A549 treated with AZD2906 at 1 μM for 4 hours (cell line): ENCODE data around the gene GIT2. TPM values are rescaled to one million over a fixed set of nuclear protein-coding genes. Genes with fewer than 3 reads are reported as not detected.

Experiments
- total RNA-seq: library from RNA; stranded (reverse); fragments of 200-300 nt; extraction: Qiagen RNA extraction; gene quantifications from 5 replicates; pipeline ENCODE4 v1.2.3, GENCODE V29; 2022

The GIT2 gene, protein sequence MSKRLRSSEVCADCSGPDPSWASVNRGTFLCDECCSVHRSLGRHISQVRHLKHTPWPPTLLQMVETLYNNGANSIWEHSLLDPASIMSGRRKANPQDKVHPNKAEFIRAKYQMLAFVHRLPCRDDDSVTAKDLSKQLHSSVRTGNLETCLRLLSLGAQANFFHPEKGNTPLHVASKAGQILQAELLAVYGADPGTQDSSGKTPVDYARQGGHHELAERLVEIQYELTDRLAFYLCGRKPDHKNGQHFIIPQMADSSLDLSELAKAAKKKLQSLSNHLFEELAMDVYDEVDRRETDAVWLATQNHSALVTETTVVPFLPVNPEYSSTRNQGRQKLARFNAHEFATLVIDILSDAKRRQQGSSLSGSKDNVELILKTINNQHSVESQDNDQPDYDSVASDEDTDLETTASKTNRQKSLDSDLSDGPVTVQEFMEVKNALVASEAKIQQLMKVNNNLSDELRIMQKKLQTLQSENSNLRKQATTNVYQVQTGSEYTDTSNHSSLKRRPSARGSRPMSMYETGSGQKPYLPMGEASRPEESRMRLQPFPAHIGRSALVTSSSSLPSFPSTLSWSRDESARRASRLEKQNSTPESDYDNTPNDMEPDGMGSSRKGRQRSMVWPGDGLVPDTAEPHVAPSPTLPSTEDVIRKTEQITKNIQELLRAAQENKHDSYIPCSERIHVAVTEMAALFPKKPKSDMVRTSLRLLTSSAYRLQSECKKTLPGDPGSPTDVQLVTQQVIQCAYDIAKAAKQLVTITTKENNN
- total RNA-seq, result 16.5 to 20.2 TPM (median 18.8 TPM) in 5 replicates

DNA sequence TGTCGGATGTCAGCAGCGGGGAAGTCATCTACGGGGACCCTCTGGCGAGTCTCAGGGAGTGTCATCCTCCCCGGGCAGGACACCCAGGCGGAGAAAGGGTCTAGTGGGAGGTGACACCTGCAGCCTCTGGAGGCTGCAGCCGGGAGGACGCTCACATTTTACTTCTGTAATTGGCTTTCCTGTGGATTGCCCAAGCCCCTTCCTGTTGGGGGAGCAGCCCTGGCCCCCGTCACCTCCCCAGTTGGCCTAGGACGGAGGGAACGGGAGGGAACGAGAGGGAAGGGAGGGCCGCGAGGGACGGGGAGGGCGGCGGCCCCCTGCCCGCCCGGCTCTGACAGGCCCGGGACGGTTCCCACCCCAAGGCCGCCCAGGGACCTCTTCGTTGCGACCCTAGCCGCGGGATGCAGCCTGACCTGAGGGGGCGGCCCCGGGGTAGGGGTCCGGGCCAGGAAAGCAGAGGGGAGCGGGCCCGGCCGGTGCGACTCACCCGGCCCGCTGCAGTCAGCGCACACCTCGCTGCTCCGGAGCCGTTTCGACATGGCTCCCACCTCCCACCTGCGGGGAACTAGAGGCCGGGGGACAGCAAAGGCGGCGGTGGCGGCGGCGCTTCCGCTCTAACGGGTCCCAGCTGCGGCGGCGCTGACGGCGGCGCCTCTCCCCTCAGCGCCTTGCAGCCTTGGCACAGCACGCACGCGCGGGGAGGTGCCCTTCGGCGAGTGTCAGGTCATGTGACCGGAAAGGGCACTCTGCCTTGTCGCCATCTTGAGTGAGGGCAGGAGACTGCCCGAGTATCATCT, at the start of gene GIT2:
Gene GIT2, minus strand, starts transcription at position 683 of the 797 bp plus-strand sequence. Its CDS starts 144 bp downstream, at position 539.

DNA sequence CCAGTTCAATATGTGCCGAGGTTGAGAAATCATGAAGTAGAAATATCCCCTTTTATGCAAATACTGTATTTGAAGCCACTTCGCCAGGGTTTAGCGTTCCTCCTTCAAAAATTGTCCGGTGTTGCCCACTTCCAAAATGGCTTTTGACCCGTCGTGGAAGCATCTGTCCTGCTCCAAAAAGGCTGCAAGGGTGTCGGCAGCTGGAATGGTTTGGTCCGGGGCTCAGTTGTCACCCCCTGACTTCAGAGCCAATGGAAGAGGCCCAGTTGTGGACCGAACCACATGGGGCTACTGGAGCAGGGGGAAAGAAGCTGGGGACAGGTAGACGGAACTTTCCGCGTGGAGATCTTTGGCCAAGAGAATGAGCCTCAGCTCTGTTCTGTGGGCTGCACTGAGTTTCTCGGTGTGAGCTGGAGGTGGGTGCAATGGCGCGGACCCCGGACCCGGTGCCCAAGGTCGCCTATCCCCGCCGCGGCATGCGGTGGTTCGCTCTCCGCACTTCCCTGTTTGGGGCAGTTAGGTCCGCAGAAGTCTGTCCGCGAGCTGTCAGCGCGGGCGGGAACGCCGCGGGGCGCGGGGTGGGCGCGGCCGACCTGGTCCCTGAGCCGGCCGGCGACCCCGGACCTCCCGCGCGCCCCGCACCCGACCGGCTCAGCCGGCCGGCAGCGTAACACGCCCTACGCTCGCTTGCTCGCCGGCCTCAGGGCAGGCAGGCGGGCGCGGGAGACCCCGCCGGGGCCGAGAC, 2.9 kb upstream of the GIT2 start, which contains the start of gene ANKRD13A:
Gene ANKRD13A, plus strand, starts transcription at position 527 of the 745 bp plus-strand sequence. CDS start 259 bp downstream, outside the sequence.

DNA sequence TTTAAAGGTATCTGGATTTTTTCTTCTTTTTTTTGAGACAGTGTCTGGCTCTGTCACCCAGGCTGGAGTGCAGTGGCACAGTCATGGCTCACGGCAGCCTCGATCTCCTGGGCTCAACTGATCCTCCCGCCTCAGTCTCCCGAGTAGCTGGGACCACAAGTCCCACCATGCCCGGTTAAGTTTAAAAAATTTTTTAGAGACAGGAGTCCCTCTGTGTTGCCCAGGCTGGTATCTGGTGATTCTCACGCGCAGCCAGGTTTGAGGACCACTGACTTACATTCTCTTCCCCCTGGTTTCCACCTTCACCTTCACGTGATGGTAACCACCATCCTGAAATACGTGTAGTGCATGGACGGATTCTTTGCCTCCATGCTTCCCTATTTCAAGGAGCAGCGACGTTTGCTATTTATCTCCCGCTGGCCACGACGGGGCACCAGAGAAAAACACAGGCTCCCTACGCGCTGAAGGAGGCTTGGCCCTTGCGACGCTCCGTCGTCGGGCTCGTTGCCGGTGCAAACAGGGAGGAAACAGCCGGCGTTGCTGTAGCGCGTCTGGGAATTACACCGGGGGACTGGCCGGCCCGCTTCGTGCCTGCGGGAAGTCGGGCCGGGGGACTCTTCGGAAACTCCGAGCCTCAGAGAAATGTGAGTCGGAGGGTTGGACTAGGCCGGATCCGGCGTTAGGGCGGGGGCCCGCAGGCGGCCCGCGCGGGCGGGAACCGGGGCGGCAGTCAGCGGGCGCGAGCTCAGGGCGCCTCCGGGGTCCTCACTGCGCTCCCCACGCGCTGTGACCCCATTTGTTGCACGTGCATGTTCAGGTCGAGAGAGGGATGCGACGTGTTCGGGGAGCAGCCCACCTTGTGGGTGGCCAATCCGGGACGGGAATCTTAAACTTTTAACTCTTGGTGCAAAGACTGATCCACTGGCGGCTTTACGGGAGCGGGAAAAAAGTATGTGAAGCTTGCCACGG, 96.1 kb downstream of the GIT2 start, which contains the start of gene TCHP:
Gene TCHP, plus strand, starts transcription at position 492 of the 969 bp plus-strand sequence. CDS start 2,753 bp downstream, outside the sequence.

DNA sequence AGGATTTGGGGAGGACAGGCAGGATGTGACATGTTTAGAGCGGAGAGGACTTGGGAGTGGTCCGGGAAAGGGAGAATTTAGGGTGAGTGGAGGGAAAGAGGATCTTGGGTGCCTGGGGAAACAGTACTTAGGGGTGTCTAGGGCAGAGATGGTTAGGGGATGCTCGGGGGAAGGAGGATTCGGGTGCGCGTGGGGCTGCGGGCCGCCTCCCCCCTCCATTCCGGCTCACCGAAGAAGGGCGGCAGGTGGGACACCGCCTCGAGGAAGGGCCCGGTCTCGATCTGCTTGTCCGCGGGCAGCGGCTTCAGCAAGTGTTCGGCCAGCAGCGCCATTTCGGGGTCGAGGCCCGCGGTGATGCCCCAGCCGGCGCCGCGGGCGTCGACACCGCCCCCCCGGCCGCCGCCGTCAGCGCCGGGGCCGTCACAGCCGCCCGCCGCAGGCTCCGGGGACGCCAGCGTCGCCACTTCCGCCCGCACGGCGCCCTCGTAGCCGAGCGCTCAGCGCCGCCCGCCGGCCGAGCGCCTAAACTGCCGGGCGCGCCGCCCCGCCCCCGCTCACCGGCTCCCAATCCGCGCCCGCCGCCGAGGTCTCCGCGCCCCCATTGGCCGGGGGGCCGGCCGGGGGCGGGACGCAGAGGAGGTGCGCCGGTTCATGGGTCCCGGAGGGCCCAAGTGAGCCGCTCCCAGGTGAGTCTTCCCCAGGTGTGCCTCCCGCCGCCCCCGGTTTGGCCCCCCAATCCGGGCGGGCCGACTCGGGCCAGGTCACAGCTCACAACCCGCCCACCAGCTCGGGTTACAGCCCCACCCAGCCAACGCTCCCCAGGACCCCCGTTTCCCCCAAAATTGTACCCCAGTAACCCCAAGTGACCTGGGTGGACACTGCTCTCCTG, 115.9 kb downstream of the GIT2 start, which contains the start of gene GLTP:
Gene GLTP, minus strand, starts transcription at position 499 of the 889 bp plus-strand sequence. Its CDS starts 167 bp downstream, at position 332.

Other genes with a start within 250 kb of the GIT2 start
- gene TRPV4, start 163.0 kb downstream of the GIT2 start, total RNA-seq, result 0.07 to 0.11 TPM (median 0.08 TPM) in 5 replicates
- 18.0 to 20.3 TPM (median 19.2 TPM) in 5 replicates for gene GLTP, start 115.8 kb downstream of the GIT2 start, total RNA-seq
- 15.2 to 17.6 TPM (median 16.0 TPM) in 5 replicates for gene TCHP, start 96.1 kb downstream of the GIT2 start, total RNA-seq
- 13.6 to 20.7 TPM (median 14.7 TPM) in 5 replicates for gene ANKRD13A, start 3.1 kb upstream of the GIT2 start, total RNA-seq
- gene C12orf76, start 52.2 kb upstream of the GIT2 start, total RNA-seq, result 6.6 to 7.6 TPM (median 7.0 TPM) in 5 replicates
- gene IFT81, start 128.0 kb upstream of the GIT2 start, total RNA-seq, result 12.1 to 22.4 TPM (median 16.6 TPM) in 5 replicates